HG02571 (cell line): ENCODE measurements around the gene SERPINH1.

ENCODE experiments used
- ATAC-seq: cut with Tn5 transposase; IDR thresholded peaks from one replicate; pipeline ENCODE4 v1.9.1; 2021; ENCODE audit warnings: mild to moderate bottlenecking, moderate library complexity; ENCODE audit not compliant: unreplicated experiment

The SERPINH1 gene

GRCh38 chr11:75532200-75533048 is 29.6 kb upstream of the SERPINH1 start:
- no peak for ATAC-seq

GRCh38 chr11:75533896-75534258 is 28.2 kb upstream of the SERPINH1 start:
- no peak for ATAC-seq

GRCh38 chr11:75534259-75535069 is 27.6 kb upstream of the SERPINH1 start:
- no peak for ATAC-seq

GRCh38 chr11:75535071-75535470 is 27.0 kb upstream of the SERPINH1 start:
- ATAC-seq = no peak

- peak; percentile 74 for ATAC-seq
These were observed 25.0 kb upstream of the SERPINH1 start for GRCh38 chr11:75536786-75537641.

GRCh38 chr11:75537740-75538139 is 24.3 kb upstream of the SERPINH1 start:
- no peak for ATAC-seq

- no peak for ATAC-seq
These were observed 23.7 kb upstream of the SERPINH1 start for GRCh38 chr11:75538150-75538942.

GRCh38 chr11:75539459-75540334 is 22.4 kb upstream of the SERPINH1 start:
- no peak for ATAC-seq

GRCh38 chr11:75541193-75542087 is 20.6 kb upstream of the SERPINH1 start:
- no peak for ATAC-seq

- ATAC-seq = no peak
These were observed 20.0 kb upstream of the SERPINH1 start for GRCh38 chr11:75542088-75542438.

- no peak for ATAC-seq
These were observed 18.2 kb upstream of the SERPINH1 start for GRCh38 chr11:75543806-75544205.

- ATAC-seq = no peak
These were observed 14.9 kb upstream of the SERPINH1 start for GRCh38 chr11:75547177-75547576.

GRCh38 chr11:75547617-75548058 is 14.4 kb upstream of the SERPINH1 start:
- ATAC-seq = no peak

GRCh38 chr11:75548595-75549272 is 13.3 kb upstream of the SERPINH1 start:
- no peak for ATAC-seq

- no peak for ATAC-seq
These were observed 12.6 kb upstream of the SERPINH1 start for GRCh38 chr11:75549370-75549958.

- ATAC-seq = no peak
These were observed 8.9 kb upstream of the SERPINH1 start for GRCh38 chr11:75553182-75553581.

GRCh38 chr11:75553889-75554257 is 8.2 kb upstream of the SERPINH1 start:
- ATAC-seq = no peak
